Mucosa of stomach (tissue), 1 donor: ENCODE measurements around the gene EPS8L2.

ENCODE experiments used
- H3K27me3 ChIP-seq: one replicate; pipeline ENCODE4 v1.7.0; 2013; ENCODE audit warnings: mild to moderate bottlenecking, low read length; ENCODE audit not compliant: control insufficient read depth, insufficient read depth
- H3K36me3 ChIP-seq: one replicate; pipeline ENCODE4 v1.7.0; 2013; ENCODE audit warnings: low read length; ENCODE audit not compliant: control insufficient read depth, insufficient read depth
- H3K4me1 ChIP-seq: one replicate; pipeline ENCODE4 v1.7.0; 2013; ENCODE audit warnings: mild to moderate bottlenecking, low read length; ENCODE audit not compliant: control insufficient read depth, insufficient read depth
- H3K4me3 ChIP-seq: one replicate; pipeline ENCODE4 v1.7.0; 2013; ENCODE audit warnings: low read length
- H3K9ac ChIP-seq: one replicate; pipeline ENCODE4 v1.7.0; 2013; ENCODE audit warnings: mild to moderate bottlenecking, low read length, moderate library complexity
- H3K9me3 ChIP-seq: one replicate; pipeline ENCODE4 v1.7.0; 2013; ENCODE audit warnings: mild to moderate bottlenecking, low read length, moderate library complexity; ENCODE audit not compliant: control insufficient read depth
- donor health status: Pancreatic carcinoma.

EPS8L2 gene

GRCh38 chr11:691710-692590 is 14.1 kb upstream of the EPS8L2 start:
- no peak overlapping the region for H3K4me3 ChIP-seq
- no peaks in the 10 kb centered on the region for H3K27me3 ChIP-seq
- H3K9ac ChIP-seq, result no peak overlapping the region

GRCh38 chr11:692824-693414 is 13.1 kb upstream of the EPS8L2 start:
- H3K4me1 ChIP-seq, result peaks cover 17% of the 10 kb centered on the region
- H3K36me3 ChIP-seq, result no peaks in the 10 kb centered on the region
- H3K9ac ChIP-seq, result no peak overlapping the region
- no peaks in the 10 kb centered on the region for H3K27me3 ChIP-seq
- H3K4me3 ChIP-seq, result no peak overlapping the region
- no peaks in the 10 kb centered on the region for H3K9me3 ChIP-seq

More at GRCh38 chr11:691710-692590, 14.1 kb upstream of the EPS8L2 start:
- Histone ChIP-seq H3K9me3 (no peaks in the 10 kb centered on the region), H3K4me1 (peaks cover 17% of the 10 kb centered on the region), H3K36me3 (peaks cover 3% of the 10 kb centered on the region)

- Histone ChIP-seq H3K36me3 (no peaks in the 10 kb centered on the region), H3K4me3 (no peak overlapping the region), H3K4me1 (peaks cover 17% of the 10 kb centered on the region), H3K9me3 (no peaks in the 10 kb centered on the region), H3K9ac (no peak overlapping the region), H3K27me3 (no peaks in the 10 kb centered on the region)
Observed at GRCh38 chr11:693415-693831, 12.6 kb upstream of the EPS8L2 start.

- Histone ChIP-seq H3K4me3 (no peak overlapping the region), H3K9ac (no peak overlapping the region), H3K36me3 (no peaks in the 10 kb centered on the region), H3K9me3 (no peaks in the 10 kb centered on the region), H3K27me3 (no peaks in the 10 kb centered on the region), H3K4me1 (peaks cover 17% of the 10 kb centered on the region)
Observed at GRCh38 chr11:693887-694562, 12.0 kb upstream of the EPS8L2 start.

GRCh38 chr11:694563-695287 is 11.3 kb upstream of the EPS8L2 start, which contains the start of gene DEAF1:
DEAF1 (minus strand) TSS chr11:695222; CDS start chr11:695047, 175 bp downstream.
- no peaks in the 10 kb centered on the region for H3K27me3 ChIP-seq
- peak within 1 kb of the TSS; percentile 60 for H3K4me3 ChIP-seq
- H3K9me3 ChIP-seq, result no peaks in the 10 kb centered on the region
- no peaks in the 10 kb centered on the region for H3K36me3 ChIP-seq
- H3K4me1 ChIP-seq, result peaks cover 17% of the 10 kb centered on the region
- peak within 1 kb of the TSS; percentile 71 for H3K9ac ChIP-seq

GRCh38 chr11:695288-695537 is 10.8 kb upstream of the EPS8L2 start:
- peaks cover 17% of the 10 kb centered on the region for H3K4me1 ChIP-seq
- no peaks in the 10 kb centered on the region for H3K9me3 ChIP-seq
- H3K27me3 ChIP-seq, result no peaks in the 10 kb centered on the region
- peak overlapping the region; percentile 71 for H3K9ac ChIP-seq
- peak overlapping the region; percentile 10 for H3K4me3 ChIP-seq
- H3K36me3 ChIP-seq, result no peaks in the 10 kb centered on the region

- peaks cover 17% of the 10 kb centered on the region for H3K4me1 ChIP-seq
- peak within 1 kb of the TSS; percentile 71 for H3K9ac ChIP-seq
- H3K36me3 ChIP-seq, result no peaks in the 10 kb centered on the region
- no peaks in the 10 kb centered on the region for H3K27me3 ChIP-seq
- no peaks in the 10 kb centered on the region for H3K9me3 ChIP-seq
- peak within 1 kb of the TSS; percentile 60 for H3K4me3 ChIP-seq
Observed at GRCh38 chr11:695538-696248, 10.3 kb upstream of the EPS8L2 start, which contains the start of gene TMEM80. TMEM80 (plus strand) TSS chr11:695816; CDS start chr11:695828, 12 bp downstream.

- Histone ChIP-seq H3K4me3 (no peak overlapping the region), H3K36me3 (no peaks in the 10 kb centered on the region), H3K9me3 (no peaks in the 10 kb centered on the region), H3K4me1 (peaks cover 21% of the 10 kb centered on the region), H3K9ac (peak overlapping the region; percentile 10), H3K27me3 (no peaks in the 10 kb centered on the region)
Observed at GRCh38 chr11:696955-697491, 9.0 kb upstream of the EPS8L2 start.

GRCh38 chr11:697811-698311 is 8.2 kb upstream of the EPS8L2 start:
- Histone ChIP-seq H3K4me1 (peaks cover 29% of the 10 kb centered on the region), H3K36me3 (no peaks in the 10 kb centered on the region), H3K4me3 (no peak overlapping the region), H3K9me3 (no peaks in the 10 kb centered on the region), H3K27me3 (no peaks in the 10 kb centered on the region), H3K9ac (no peak overlapping the region)

GRCh38 chr11:698493-699115 is 7.4 kb upstream of the EPS8L2 start:
- Histone ChIP-seq H3K4me3 (no peak overlapping the region), H3K27me3 (no peaks in the 10 kb centered on the region), H3K4me1 (peaks cover 32% of the 10 kb centered on the region), H3K36me3 (no peaks in the 10 kb centered on the region), H3K9ac (no peak overlapping the region), H3K9me3 (no peaks in the 10 kb centered on the region)

GRCh38 chr11:699116-699508 is 6.9 kb upstream of the EPS8L2 start:
- Histone ChIP-seq H3K27me3 (no peaks in the 10 kb centered on the region), H3K36me3 (no peaks in the 10 kb centered on the region), H3K4me3 (no peak overlapping the region), H3K4me1 (peaks cover 32% of the 10 kb centered on the region), H3K9me3 (no peaks in the 10 kb centered on the region), H3K9ac (no peak overlapping the region)
